ENCODE results near the gene AGPS. TPM values are rescaled to one million over a fixed set of nuclear protein-coding genes. Genes with fewer than 3 reads are reported as not detected.
"Not testable (repeated sequence)": the region's sequence is repeated elsewhere in the genome, so short reads cannot be mapped to it uniquely, and the experiment has no call there.

The AGPS gene
- total RNA-seq, 1 donor from 2014 or later = 26.4 TPM

DNA sequence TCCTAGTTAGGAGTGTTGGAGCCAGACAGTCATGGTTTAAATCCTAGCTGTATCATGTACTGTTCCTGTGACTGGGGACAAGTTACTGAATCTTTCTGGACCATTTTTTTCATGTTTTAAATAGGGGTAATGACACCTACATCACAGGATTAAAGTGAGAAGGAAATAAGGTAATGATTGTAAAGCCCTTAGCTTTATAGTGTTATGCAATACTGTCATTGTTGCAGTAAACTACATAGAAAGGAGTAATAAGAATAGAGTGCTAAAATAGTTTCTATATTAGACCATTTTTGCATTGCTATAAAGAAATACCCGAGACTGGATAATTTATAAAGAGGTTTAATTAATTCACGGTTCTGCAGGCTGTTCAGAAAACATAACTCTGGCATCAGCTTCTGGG, 14.5 kb downstream of the AGPS start:
- Histone ChIP-seq H3K27me3 (ENCODE audit: low read depth) (no peaks in the 10 kb centered on the region), H3K27ac (replicated peaks) (no peak overlapping the region), H3K4me1 (peaks cover 32% of the 10 kb centered on the region), H3K9me3 (replicated peaks) (no peaks in the 10 kb centered on the region), H3K4me3 (no peak overlapping the region), H3K36me3 (no peaks in the 10 kb centered on the region)
- no peak for DNase-seq
- TF ChIP-seq, protein P1, sequence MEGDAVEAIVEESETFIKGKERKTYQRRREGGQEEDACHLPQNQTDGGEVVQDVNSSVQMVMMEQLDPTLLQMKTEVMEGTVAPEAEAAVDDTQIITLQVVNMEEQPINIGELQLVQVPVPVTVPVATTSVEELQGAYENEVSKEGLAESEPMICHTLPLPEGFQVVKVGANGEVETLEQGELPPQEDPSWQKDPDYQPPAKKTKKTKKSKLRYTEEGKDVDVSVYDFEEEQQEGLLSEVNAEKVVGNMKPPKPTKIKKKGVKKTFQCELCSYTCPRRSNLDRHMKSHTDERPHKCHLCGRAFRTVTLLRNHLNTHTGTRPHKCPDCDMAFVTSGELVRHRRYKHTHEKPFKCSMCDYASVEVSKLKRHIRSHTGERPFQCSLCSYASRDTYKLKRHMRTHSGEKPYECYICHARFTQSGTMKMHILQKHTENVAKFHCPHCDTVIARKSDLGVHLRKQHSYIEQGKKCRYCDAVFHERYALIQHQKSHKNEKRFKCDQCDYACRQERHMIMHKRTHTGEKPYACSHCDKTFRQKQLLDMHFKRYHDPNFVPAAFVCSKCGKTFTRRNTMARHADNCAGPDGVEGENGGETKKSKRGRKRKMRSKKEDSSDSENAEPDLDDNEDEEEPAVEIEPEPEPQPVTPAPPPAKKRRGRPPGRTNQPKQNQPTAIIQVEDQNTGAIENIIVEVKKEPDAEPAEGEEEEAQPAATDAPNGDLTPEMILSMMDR (IDR thresholded peaks at IDR 0.05; ENCODE audit: borderline replicate concordance) = no peak
- intact Hi-C loops (cut with micrococcal nuclease) = no loop called here

DNA sequence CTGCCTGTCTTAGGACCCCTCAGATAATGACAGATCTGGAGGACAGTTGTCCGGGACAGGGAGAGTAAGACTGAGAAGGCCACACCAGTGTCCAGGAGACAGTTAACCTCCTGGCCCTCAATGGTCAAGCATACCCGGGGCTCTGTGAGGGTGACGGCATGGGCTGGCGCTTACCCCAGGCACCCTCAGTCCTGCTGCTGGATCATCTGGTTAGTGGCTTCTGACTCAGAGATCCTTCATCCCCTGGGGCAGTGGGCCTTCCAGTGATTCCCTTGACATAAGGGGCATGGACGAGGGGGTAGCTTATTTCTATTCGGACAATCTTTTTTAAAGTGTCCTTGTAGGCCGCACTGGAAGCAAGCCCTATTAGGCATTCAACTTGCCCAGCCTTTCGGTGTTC, 18.1 kb downstream of the AGPS start:
- H3K36me3 ChIP-seq; H3K27ac ChIP-seq (replicated peaks); H3K4me1 ChIP-seq; DNase-seq; intact Hi-C loops (cut with micrococcal nuclease); H3K9me3 ChIP-seq (replicated peaks); H3K4me3 ChIP-seq; H3K27me3 ChIP-seq (ENCODE audit: low read depth): not testable (repeated sequence)

DNA sequence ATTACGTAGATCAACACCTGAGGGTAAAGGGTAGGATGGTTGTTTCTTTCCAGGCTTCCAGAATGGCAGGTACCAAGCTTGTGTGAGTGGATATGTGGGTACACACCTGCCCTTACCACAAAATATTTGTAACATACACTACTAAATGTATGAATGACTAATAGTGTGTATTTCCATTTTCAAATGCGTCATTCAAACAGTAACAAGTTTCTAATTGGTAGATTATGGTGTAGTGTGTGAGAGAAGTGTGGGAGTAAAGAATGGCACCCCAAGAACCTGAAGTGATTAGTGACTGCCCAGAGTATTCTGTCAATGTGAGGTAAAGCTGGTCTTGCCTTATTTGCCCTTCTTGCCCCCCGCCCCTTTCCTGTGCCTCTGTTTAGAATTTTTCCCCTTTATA, 21.1 kb downstream of the AGPS start:
- peaks cover 22% of the 10 kb centered on the region for H3K4me1 ChIP-seq
- no peak overlapping the region for H3K27ac ChIP-seq (replicated peaks)
- TF ChIP-seq, protein P1 (IDR thresholded peaks at IDR 0.05; ENCODE audit: borderline replicate concordance) = no peak
- H3K4me3 ChIP-seq = no peak overlapping the region
- no peaks in the 10 kb centered on the region for H3K27me3 ChIP-seq (ENCODE audit: low read depth)
- intact Hi-C loops (cut with micrococcal nuclease) = loop anchor here (2.0 kb wide), 1 partner anchor 79 kb away; no protein-coding TSS in a partner anchor
- H3K9me3 ChIP-seq (replicated peaks) = no peaks in the 10 kb centered on the region
- no peaks in the 10 kb centered on the region for H3K36me3 ChIP-seq
- no peak for DNase-seq

DNA sequence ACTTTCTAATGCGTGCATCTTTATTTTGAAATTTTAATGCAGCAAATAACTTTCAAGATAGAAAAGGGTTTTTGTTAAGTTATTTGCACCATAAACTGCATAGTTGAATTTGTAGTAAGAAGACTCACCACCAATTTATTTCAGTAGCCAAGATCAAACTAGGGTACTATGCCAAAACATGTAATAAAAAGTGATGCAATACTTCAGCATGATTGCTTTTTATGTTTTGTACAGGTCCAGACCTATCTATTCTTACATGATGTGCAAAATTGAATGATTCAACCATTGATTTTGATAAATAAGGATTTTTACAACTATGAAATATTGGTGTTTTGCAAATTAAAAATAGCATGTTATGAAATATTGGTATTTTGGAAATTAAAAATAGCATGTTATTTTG, 26.7 kb downstream of the AGPS start:
- Histone ChIP-seq H3K4me1 (peaks cover 31% of the 10 kb centered on the region), H3K27ac (replicated peaks) (no peak overlapping the region), H3K9me3 (replicated peaks) (no peaks in the 10 kb centered on the region), H3K4me3 (no peak overlapping the region), H3K27me3 (ENCODE audit: low read depth) (no peaks in the 10 kb centered on the region), H3K36me3 (no peaks in the 10 kb centered on the region)
- TF ChIP-seq, protein P1 (IDR thresholded peaks at IDR 0.05; ENCODE audit: borderline replicate concordance) = no peak
- intact Hi-C loops (cut with micrococcal nuclease) = loop anchor here (5.0 kb wide), 1 partner anchor 257 kb away; no protein-coding TSS in a partner anchor
- DNase-seq = no peak

DNA sequence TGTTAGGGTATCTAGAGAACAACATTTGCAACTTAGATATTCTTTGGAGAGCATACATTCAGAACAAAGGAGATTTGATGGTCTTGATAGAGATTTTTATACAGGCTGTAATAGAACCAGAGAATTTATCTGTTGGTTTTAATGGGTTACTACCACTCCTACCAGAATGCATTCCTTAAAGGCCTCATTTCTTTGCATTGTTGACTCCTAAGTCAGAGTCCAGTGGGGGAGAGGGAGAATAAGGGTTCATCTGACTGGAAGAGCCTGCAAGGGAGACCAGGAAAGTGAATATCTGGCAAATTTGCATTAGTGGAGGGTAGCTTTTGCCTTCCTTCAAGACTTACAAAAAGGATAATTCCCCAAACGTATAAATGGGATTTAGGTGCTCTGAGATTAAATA, 29.7 kb downstream of the AGPS start:
- intact Hi-C loops (cut with micrococcal nuclease) = no loop called here
- no peak for DNase-seq
- TF ChIP-seq, protein P1 (IDR thresholded peaks at IDR 0.05; ENCODE audit: borderline replicate concordance) = no peak
- Histone ChIP-seq H3K4me3 (no peak overlapping the region), H3K27ac (replicated peaks) (no peak overlapping the region), H3K36me3 (no peaks in the 10 kb centered on the region), H3K9me3 (replicated peaks) (peaks cover 10% of the 10 kb centered on the region), H3K4me1 (peaks cover 17% of the 10 kb centered on the region), H3K27me3 (ENCODE audit: low read depth) (no peaks in the 10 kb centered on the region)

DNA sequence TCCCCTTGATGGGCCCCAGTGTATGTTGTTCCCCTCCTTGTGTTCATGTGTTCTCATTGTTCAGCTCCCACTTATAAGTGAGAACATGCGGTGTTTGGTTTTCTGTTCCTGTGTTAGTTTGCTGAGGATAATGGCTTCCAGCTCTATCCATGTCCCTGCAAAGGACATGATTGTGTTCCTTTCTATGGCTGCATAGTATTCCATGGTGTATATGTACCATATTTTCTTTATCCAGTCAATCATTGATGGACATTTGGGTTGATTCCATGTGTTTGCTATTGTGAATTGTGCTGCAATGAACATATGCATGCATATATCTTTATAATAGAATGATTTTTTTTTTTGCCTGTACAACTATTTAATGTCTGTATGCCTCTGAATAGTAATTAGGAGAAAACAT, 31.5 kb downstream of the AGPS start:
- H3K36me3 ChIP-seq; DNase-seq; H3K4me3 ChIP-seq; H3K4me1 ChIP-seq; H3K27me3 ChIP-seq (ENCODE audit: low read depth); H3K27ac ChIP-seq (replicated peaks); intact Hi-C loops (cut with micrococcal nuclease): not testable (repeated sequence)
- peaks cover 28% of the 10 kb centered on the region for H3K9me3 ChIP-seq (replicated peaks)

DNA sequence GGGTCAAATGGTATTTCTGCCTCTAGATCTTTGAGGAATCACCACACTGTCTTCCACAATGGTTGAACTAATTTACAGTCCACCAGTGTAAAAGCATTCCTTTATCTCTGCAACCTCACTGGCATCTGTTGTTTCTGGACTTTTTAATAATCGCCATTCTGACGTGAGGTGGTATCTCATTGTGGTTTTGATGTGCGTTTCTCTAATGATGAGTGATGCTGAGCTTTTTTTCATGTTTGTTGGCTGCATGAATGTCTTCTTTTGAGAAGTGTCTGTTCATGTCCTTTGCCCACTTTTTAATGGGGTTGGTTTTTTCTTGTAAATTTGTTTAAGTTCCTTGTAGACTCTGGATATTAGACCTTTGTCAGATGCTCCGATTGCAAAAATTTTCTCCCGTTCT, 32.0 kb downstream of the AGPS start:
- H3K36me3 ChIP-seq; intact Hi-C loops (cut with micrococcal nuclease); H3K27me3 ChIP-seq (ENCODE audit: low read depth); H3K4me3 ChIP-seq; H3K27ac ChIP-seq (replicated peaks); DNase-seq; H3K4me1 ChIP-seq: not testable (repeated sequence)
- peaks cover 31% of the 10 kb centered on the region for H3K9me3 ChIP-seq (replicated peaks)

Measured in left ventricle myocardium inferior (tissue), 1 donor.